Lung (tissue), 12 donors: ENCODE data around the gene MECR. TPM values are rescaled to one million over a fixed set of nuclear protein-coding genes. Genes with fewer than 3 reads are reported as not detected.

ENCODE experiments used
- ATAC-seq: fragments of 200-7000 bp; cut with Tn5 transposase; one replicate; pipeline ENCODE4 v1.9.1; 2020; ENCODE audit warnings: moderate number of reproducible peaks; ENCODE audit not compliant: insufficient read depth, low FRiP score
- DNase-seq, 3 donors: peaks; one replicate each; pipeline ENCODE4 v3.0.0-alpha.2; 2013 to 2017
- H3K27ac ChIP-seq, 2 donors: one replicate each; pipeline ENCODE4 v1.5.1; 2013; ENCODE audit warnings: mild to moderate bottlenecking in 2 of 2, moderate library complexity in 2 of 2, control low read depth in 1 of 2, inconsistent platforms in 1 of 2, low read depth in 1 of 2, low read length in 1 of 2
- H3K27me3 ChIP-seq, 3 donors: one replicate each; pipeline ENCODE4 v1.5.1; 2013; ENCODE audit warnings: low read length in 2 of 3; ENCODE audit not compliant: control insufficient read depth in 3 of 3, insufficient read depth in 3 of 3
- H3K36me3 ChIP-seq, 4 donors: one replicate each; pipeline ENCODE4 v1.5.1; 2013; ENCODE audit warnings: low read length in 4 of 4, mild to moderate bottlenecking in 1 of 4, moderate library complexity in 1 of 4; ENCODE audit not compliant: control insufficient read depth in 4 of 4, insufficient read depth in 4 of 4
- H3K4me1 ChIP-seq, 5 donors: one replicate each; pipeline ENCODE4 v1.5.1; 2013; ENCODE audit warnings: low read length in 5 of 5, mild to moderate bottlenecking in 2 of 5, moderate library complexity in 1 of 5; ENCODE audit not compliant: control insufficient read depth in 5 of 5, insufficient read depth in 5 of 5
- H3K4me3 ChIP-seq: one replicate; pipeline ENCODE4 v1.5.1; 2013; ENCODE audit warnings: mild to moderate bottlenecking, control low read depth, moderate library complexity
- H3K9ac ChIP-seq, 2 donors: one replicate each; pipeline ENCODE4 v1.5.1; 2013; ENCODE audit warnings: low read length in 2 of 2, control low read depth in 1 of 2; ENCODE audit not compliant: insufficient read depth in 1 of 2
- H3K9me3 ChIP-seq, 4 donors: one replicate each; pipeline ENCODE4 v1.5.1; 2013; ENCODE audit warnings: low read length in 3 of 4, mild to moderate bottlenecking in 1 of 4, moderate library complexity in 1 of 4; ENCODE audit not compliant: control insufficient read depth in 4 of 4, insufficient read depth in 3 of 4
- CTCF ChIP-seq: IDR thresholded peaks from 2 replicates; pipeline ENCODE4 v1.5.1; 2012; ENCODE audit warnings: mild to moderate bottlenecking; ENCODE audit errors: control extremely low read depth, extremely low read depth
- WGBS, 2 donors: extraction: QIAGEN DNeasy Blood & Tissue Kit; methylation state at CpG; one replicate each; pipeline ENCODE4 v1.1.7; 2013; 5-methylcytosine and 5-hydroxymethylcytosine counted together
- polyA plus RNA-seq, 2 donors: library from polyadenylated mRNA; stranded (reverse); fragments of 200-250 nt; gene quantifications; one replicate each; pipeline ENCODE4 v1.2.1, GENCODE V29; 2013
- total RNA-seq, 2 donors: library from RNA; depleted of rRNA in 1 of 2; stranded (reverse); fragments of >200 nt in 1 of 2; gene quantifications; one replicate each; pipeline ENCODE4 v1.2.1, GENCODE V29; 2014 to 2021
- donor health status: control.
- donor health status: control.
- donor health status: Bipolar disorder and iron deficiency.
- donor health status: healthy.
- donor health status: DM: yes; HTN: yes; CAD: no.

The MECR gene
- total and polyA plus RNA-seq, 4 donors, result 18.0 to 30.1 (median 23.2) TPM

GRCh38 chr1:29221296-29221695 is 9.4 kb downstream of the MECR start:
- Histone ChIP-seq H3K4me1 (no peaks in the 10 kb centered on the region), H3K27me3 (no peaks in the 10 kb centered on the region), H3K9me3 (no peaks in the 10 kb centered on the region), H3K27ac (no peak overlapping the region), H3K36me3 (peaks cover 0 to 16% (median 7%) of the 10 kb centered on the region in 4 donors), H3K9ac (no peak overlapping the region), H3K4me3 (no peak overlapping the region)
- WGBS, 2 donors, result 93 to 98% methylated on average over 3 of the region's 3 CpGs
- TF ChIP-seq CTCF, result no peak
- no peak for DNase-seq
- no peak for ATAC-seq

GRCh38 chr1:29218223-29218622 is 12.5 kb downstream of the MECR start:
- ATAC-seq (no peak), DNase-seq (no peak)
- Histone ChIP-seq H3K9me3 (no peaks in the 10 kb centered on the region), H3K4me3 (no peak overlapping the region), H3K36me3 (peaks cover 4 to 26% (median 16%) of the 10 kb centered on the region in 4 donors), H3K27me3 (no peaks in the 10 kb centered on the region), H3K9ac (no peak overlapping the region), H3K27ac (no peak overlapping the region), H3K4me1 (no peaks in the 10 kb centered on the region)
- no peak for TF ChIP-seq CTCF
- 44 to 72% methylated on average over 2 of the region's 2 CpGs for WGBS, 2 donors

- ATAC-seq, result no peak
- Histone ChIP-seq H3K27me3 (no peaks in the 10 kb centered on the region), H3K4me1 (no peaks in the 10 kb centered on the region), H3K27ac (no peak overlapping the region), H3K4me3 (no peak overlapping the region), H3K36me3 (peaks cover 7 to 29% (median 15%) of the 10 kb centered on the region in 4 donors), H3K9me3 (no peaks in the 10 kb centered on the region), H3K9ac (no peak overlapping the region)
- WGBS, 2 donors, result 96 to 98% methylated on average over 2 of the region's 2 CpGs
- no peak for TF ChIP-seq CTCF
- DNase-seq, result no peak
Observed at GRCh38 chr1:29217633-29218032, 13.1 kb downstream of the MECR start.

GRCh38 chr1:29213055-29213454 is 17.7 kb downstream of the MECR start:
- no peak for ATAC-seq
- no peaks in the 10 kb centered on the region for H3K27me3 ChIP-seq
- 85 to 87% methylated on average over 5 of the region's 5 CpGs for WGBS, 2 donors
- DNase-seq, result no peak
- H3K9me3 ChIP-seq, result no peaks in the 10 kb centered on the region
- no peak overlapping the region for H3K27ac ChIP-seq
- no peaks in the 10 kb centered on the region for H3K4me1 ChIP-seq
- no peak overlapping the region for H3K4me3 ChIP-seq
- H3K9ac ChIP-seq, result no peak overlapping the region
- TF ChIP-seq CTCF, result no peak
- peaks cover 10 to 32% (median 24%) of the 10 kb centered on the region in 4 donors for H3K36me3 ChIP-seq
